CD4-positive, alpha-beta T cell treated with Interleukin-1 beta for 1 hour (primary cell): ENCODE measurements around the gene SEC14L5.

Source experiments
- DNase-seq, 2 donors: peaks; one replicate each; pipeline ENCODE4 v3.0.0-alpha.2; 2020 to 2022

SEC14L5 gene

DNA sequence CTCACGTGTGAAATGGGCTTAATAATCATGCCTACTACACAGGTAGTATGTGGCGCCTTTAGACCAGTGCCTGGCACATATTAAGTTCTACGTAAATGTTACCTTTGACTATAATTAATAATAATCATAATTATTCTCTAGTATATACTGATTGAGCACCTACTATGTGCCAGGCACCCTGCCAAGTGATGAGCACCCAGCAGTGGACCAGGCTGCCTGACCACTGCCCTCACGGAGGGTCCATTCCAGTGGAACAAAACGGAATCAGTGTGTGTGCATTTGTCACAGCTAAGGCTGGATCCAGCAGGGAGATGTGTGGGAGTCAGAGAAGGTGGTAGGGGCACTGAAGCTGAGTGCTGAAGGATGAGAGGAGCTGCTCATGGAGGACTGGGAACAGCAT is 30.5 kb downstream of the SEC14L5 start:
- DNase-seq, result no peak

DNA sequence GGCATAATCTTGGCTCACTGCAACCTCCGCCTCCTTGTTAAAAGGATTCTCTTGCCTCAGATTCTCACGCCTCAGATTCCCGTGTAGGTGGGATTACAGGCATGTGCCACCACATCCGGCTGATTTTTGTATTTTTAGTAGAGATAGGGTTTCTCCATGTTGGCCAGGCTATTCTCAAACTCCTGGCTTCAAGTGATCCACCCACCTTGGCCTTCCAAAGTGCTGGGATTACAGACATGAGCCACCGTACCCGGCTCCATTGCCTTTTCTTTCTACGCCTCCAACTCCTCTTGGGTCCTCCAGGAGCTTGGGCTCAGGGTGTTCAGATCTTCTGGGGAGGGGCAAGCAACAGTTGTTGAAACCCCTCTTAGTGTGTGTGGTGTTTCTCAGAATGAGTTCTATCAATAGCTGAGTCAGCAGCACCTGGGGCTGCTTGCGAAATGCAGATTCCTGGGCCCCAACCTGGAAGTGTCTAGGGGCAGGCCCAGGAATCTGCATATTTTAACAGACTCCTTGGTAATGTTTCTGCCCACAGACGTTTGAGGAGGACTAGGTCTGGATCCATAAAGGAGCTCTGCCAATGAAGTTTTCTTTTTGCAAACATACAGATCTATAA is 31.4 kb downstream of the SEC14L5 start:
- DNase-seq, result no peak

DNA sequence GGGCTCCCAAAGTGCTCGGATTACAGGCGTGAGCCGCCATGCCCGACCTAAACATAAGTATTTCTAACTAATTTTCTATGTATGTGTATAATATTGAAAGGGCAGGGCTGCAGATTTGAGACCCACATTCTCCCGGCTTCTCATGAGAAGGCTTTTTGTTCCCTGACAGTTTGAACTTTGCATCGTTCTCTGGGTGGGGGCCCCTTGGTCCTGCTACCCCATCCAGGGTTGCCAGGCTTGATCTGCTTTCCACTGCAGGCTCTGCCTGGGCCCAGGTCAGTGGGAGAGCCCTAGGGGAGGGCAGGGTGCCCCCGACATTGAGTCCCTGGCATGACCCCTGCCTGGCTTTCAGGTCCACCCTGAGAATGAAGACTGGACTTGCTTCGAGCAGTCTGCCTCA is 32.3 kb downstream of the SEC14L5 start:
- no peak for DNase-seq

DNA sequence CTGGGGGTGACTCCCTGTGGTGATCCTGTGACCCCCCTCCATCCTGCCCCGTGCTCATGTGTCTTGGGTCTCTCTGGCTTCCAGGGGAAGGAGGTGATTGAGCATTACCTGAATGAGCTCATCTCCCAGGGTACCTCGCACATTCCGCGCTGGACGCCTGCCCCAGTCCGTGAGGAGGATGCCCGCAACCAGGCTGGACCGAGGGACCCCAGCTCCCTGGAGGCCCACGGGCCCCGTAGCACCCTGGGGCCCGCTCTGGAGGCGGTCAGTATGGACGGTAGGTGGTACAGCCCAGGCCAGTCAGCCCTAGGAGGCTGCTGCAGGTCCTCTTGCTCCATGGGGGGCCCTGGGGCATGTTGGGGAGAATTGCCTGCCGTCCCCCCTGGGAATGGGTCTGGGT is 33.6 kb downstream of the SEC14L5 start:
- DNase-seq, result no peak

DNA sequence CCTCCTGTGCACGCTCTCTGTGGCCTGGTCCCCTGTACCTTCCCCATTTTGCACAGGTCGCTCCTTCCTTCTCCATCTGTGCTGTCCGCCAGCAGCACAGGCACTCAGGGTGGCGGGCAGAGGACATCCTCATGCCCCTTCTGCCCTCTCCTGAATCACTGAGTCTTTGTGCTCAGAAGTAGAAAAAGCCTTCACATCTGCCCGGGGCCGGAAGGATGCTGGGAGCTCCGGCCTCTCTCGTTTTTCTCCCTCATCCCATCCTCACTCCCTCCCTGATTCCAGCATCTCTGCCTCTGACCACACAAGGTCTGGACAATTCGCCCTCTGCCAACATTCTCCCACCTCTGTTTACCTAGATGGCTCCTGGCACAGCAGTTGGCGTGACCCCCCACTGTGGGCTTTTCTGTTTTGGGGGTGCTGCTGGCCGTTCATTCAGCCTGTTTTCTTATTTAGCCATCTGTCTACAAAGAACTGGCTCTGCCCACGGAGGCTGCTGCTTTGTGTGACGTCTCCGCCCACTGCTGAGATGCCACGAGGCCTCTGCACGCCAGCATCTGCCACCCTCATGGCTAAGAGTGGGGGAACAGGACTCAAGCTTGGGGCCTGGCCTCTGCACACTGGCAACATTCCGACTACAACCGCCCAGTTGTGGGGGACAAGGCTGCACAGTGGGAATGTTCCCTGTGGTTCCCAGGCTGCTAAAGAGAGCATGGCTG is 36.7 kb downstream of the SEC14L5 start:
- no peak for DNase-seq

DNA sequence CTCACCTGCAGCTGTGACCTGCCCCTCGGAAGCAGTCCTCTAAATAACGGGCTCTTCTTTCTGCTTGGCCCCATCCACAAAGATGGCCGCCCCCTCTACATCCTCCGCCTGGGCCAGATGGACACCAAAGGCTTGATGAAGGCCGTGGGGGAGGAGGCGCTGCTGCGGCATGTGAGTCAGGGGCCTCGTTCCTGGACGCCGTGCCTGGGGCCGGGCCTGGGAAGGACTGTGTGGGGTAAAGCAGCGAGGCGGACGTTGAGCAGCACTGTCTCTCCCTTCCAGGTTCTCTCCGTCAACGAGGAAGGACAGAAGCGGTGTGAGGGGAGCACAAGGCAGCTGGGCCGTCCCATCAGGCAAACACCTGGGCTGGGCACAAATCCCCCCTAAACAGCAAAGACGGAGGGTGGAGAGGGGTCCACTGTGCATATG is 42.5 kb downstream of the SEC14L5 start:
- DNase-seq, result no peak

DNA sequence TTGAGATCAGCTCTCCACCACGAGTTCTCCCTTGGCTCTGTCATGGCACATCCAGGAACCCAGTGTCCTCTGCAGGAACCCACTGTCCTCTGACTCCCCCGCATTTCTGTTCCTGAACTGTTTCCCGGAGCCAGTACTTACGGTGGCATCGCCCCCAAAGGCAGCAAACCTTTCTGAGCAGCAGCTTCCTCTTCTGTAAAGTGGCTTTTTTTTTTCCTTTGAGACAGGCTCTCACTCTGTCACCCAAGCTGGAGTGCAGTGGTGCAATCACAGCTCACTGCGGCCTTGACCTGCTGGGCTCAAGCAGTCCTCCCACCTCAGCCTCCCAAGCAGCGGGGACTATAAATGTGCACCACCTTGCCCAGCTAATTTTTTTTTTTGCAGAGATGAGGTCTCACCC is 43.4 kb downstream of the SEC14L5 start:
- DNase-seq, result no peak

DNA sequence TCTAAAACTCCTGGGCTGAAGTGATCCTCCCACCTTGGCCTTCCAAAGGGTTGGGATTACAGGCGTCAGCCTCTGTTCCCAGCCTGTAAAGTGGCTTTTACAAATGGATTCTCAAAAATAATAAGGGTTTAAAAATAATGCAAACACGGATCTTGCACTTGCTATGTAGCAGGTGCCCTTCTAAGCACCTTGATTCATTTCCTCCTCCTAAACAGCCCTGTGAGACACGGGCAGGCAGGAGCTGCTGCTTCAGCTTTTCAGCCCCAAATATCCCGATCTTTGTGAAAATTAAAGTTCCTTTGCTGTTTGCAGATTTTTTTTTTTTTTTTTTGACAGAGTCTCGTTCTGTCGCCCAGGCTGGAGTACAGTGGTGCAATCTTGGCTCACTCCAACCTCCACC is 43.9 kb downstream of the SEC14L5 start:
- DNase-seq, result no peak

DNA sequence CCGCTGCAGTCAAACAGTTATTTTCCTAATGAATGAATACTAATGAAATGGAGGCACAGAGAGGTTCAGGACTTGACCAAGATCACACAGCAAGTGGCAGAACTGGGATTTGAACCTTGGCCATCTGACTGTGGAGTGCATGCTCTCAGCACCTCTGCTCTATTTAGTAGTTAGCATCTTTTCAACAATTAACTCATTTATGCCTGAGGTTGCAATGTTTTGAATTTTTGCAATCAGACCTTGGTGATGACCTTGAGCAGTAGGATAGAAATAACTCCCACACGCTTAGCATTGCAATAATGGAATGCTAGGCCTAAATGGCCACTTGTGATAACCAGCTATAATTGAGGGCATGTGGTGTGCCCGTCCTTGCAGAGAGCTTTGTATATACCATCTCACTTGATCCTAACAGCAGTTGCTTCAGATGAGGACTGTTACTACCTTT is 44.6 kb downstream of the SEC14L5 start:
- no peak for DNase-seq

DNA sequence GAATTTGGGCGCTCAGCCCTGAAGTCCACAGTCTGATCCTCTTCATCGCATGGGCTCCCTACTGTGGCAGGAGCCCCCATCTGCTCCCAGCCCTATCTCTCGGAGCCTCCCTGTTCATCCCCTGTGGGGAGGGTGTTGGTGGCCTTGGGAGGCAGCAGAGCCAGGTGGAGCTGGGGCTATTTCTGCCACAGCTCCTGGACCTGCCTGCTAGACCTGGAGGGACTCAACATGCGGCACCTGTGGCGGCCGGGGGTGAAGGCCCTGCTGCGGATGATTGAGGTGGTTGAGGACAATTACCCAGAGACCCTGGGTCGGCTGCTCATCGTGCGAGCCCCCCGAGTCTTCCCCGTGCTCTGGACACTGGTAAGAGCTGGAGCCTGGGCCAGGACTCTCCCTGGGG is 45.1 kb downstream of the SEC14L5 start:
- DNase-seq, result no peak

DNA sequence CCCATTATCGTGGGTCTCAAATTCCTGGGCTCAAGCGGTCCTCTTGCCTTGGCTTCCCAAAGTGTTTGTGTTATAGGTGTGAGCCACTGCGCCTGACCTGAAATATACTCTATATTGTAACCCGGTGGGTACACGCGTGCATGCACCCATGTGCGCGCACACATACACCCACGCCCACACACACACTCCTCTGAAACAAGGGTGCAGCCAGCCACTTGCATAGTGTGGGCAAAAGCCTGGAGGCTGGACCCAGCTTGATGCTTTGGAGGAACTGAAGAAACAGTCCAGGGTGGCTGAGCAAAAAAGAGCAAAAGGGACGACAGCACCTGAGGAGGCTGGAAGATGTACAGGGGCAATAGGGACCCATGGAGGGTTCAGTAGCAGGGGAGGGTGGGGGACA is 45.7 kb downstream of the SEC14L5 start:
- no peak for DNase-seq

DNA sequence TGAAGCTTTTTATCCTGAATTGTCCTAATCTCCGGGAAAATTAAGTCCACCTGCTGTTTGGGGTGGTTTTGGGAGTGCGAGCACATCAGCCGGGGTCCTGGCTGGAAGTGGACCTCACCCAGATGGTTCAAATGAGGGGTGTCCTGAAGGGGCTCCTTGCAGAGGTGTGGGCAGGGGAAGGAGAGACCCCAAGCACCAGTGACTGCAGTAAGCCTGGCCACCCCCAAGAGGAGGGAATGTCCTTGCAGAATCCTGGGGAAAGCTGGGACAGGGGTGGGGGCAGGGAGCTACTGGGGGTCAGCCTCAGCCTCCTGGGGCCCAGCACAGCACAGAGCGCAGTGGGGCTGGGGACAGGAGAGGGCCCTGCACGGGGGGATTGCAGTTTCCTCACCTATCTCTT is 46.2 kb downstream of the SEC14L5 start:
- no peak for DNase-seq

DNA sequence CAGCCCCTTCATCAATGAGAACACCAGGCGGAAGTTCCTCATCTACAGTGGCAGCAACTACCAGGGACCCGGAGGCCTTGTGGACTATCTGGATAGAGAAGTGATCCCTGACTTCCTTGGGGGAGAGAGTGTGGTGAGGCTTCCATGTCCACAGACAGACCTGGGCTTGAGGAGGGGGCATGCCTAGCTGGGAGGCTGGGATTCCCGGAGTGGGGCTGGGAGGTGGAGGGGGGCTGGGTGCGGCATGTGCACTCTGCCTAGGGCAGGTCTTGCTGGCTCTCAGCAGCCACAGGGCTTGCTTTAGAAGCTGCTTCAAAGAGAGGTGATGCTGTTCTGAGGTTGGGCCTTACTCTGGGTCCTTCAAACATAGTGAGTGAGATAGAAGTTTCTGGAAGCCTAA is 47.8 kb downstream of the SEC14L5 start:
- no peak for DNase-seq

DNA sequence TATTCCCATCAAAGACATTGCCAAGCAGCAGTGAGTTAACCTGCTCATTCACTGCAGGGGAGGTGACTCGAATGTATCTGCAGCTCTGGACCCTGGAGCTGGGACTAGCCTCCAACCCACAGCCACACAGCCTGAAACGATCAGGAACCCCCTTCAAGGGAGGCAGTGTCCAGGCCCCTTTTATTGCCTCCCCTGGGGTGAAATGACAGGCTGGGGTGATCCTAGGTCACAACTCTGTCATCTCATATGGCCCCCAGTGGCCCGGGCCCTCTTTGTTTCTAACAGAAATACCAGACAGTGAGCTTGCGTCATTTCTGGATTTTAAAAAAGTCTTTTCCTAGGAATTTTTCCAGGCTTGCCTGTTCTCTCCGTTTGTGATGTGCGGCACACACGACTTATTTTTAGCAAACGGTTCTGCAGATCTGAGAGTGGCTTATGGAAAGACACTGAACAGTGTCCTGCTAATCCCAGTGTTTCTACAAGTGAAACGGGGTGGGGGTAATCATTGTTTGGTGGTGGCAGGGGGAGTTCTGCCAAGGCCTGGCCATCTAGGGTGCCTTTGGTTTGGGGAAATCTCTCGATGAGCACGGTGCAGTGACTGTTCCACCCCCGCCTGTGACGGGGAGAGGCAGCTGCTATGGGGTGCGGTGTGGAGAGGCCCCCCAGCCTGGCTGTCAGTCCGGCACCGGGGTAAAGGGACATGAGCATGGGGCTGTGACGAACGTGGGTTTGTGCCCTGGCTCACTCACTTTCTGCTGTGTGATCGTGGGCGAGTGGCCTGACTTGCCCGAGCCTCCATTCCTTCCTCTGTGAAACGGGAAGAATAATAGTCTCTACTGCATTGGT is 48.4 kb downstream of the SEC14L5 start:
- DNase-seq, result no peak

DNA sequence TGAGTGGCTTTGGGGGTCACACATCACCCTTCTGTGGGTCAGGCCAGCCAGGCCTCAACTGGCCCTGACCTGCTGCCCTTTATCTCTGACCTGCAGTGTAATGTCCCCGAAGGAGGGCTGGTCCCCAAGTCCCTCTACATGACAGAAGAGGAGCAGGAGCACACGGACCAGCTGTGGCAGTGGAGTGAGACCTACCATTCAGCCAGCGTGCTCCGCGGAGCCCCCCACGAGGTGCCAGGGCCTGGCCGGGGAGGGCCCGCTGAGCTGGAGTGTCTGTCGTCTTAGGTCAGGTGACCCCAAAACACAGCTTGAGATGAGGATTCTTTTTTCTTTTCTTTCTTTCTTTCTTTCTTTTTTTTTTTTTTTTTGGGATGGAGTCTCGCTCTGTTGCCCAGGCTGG is 49.1 kb downstream of the SEC14L5 start:
- DNase-seq, result no peak

DNA sequence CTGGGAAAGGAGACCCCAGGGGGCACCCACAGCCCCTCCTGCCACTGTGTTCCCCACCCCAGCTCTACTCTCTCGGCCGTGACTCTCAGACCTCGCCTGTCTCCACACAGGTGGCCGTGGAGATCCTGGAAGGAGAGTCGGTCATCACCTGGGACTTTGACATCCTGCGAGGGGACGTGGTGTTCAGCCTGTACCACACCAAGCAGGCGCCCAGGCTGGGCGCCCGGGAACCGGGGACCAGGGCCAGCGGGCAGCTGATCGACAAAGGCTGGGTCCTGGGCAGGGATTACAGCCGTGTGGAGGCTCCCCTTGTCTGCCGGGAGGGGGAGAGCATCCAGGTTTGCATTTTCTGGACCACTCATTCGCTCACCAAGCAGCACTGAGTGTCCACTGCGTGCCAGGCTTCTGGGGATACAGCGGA is 50.2 kb downstream of the SEC14L5 start:
- no peak for DNase-seq

DNA sequence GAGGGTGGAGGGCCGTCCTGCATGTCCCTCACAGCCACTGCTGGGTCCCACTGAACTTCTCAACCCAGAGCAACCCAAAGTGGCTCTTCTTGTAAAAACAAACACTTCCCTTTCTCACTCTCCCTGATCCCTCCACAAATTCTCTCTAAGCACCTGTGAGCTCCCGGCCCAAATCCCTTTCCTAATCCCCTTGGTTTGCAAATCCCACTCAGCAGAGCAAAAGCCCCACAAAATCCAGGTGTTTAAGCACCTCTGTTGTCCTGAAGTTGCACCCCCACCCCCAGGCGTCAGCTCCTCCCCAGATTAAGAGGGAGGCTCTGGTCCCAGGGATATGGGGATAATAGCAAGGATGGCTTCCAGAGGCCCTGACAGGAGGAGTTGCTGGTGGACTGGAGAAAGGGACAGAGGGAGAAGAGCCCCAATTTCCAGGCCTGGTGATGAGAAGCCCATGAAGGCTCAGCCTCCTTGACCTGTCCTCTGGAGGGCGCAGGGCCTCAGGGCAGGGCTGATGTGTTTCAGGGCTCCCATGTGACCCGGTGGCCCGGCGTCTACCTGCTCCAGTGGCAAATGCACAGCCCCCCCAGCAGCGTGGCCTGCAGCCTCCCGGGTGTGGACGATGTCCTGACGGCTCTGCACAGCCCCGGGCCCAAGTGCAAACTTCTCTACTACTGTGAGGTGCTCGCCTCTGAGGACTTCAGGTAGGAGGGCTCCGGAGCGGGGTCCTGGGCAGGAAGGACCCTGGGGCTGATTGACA is 52.6 kb downstream of the SEC14L5 start:
- DNase-seq, result no peak

DNA sequence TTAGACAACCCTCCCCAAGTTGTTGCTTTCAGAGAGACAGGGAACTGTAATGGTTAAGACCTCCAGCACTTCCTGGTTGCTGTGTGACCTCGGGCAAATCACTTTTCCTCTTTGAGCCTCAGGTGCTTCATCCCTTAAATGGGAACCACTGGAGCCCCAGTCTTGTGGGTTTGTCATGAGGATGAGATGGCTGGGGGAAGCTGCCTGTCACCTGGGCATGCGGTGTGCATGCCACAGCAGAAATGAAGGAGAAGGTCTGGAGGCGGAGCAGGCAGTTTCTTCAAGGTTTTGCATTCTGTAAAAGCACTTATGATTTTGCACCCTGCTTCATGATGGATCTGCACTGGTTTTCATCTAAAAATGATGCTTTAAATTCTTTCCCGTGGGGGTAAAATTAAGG is 53.5 kb downstream of the SEC14L5 start:
- DNase-seq, result no peak

DNA sequence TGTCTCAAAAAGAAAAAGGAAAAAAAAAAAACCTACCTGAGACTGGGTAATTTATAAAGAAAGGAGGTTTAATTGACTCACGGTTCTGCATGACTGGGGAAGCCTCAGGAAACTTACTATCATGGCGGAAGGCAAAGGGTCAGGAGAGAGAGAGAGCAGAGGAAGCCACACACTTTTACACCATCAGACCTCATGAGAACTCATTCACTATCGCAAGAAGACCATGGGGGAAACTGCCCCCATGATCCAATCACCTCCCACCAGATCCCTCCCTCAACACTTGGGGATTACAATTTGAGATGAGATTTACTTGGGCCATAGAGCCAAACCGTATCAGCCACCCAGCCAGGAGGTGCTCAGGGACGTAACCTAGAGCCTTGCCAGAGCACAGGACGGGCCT is 54.8 kb downstream of the SEC14L5 start:
- no peak for DNase-seq

DNA sequence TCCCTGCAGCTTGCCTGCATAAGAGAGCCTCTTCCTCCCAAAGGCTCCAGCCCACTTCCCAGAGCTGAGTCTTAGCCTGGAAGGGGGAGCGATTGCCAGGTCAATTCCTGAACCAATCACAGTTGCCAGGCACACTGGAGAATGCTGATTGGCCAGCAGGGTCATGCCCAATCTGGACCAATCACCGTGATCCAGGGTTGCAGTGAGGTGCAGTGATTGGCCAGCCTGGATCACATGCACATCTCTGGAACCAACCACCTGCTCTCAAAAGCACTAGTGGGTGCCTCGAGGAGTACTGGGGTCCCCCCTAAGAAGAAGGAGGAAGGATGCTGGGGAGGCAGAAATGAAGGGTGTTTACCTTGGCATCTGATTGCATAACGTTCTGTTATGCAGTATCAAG is 57.2 kb downstream of the SEC14L5 start:
- no peak for DNase-seq

DNA sequence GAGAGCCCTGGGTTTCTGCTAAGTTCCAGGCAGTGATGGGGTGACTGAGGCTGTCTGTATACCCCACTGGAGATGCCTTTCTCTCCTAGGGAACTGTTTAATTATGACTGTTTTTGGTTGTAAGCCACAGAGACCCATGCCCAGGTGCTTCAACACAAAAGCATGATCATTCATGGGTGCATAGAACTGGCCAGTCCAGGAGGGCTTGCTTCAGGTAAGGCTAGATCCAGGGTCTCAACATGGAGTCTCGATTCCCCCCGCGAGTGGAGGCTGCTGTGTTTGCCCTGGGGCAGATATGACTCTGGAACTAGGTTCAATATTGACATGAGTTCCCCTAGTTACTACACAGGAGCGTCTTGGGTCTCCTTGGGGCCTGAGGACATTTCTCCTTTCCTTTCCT is 57.8 kb downstream of the SEC14L5 start:
- no peak for DNase-seq

DNA sequence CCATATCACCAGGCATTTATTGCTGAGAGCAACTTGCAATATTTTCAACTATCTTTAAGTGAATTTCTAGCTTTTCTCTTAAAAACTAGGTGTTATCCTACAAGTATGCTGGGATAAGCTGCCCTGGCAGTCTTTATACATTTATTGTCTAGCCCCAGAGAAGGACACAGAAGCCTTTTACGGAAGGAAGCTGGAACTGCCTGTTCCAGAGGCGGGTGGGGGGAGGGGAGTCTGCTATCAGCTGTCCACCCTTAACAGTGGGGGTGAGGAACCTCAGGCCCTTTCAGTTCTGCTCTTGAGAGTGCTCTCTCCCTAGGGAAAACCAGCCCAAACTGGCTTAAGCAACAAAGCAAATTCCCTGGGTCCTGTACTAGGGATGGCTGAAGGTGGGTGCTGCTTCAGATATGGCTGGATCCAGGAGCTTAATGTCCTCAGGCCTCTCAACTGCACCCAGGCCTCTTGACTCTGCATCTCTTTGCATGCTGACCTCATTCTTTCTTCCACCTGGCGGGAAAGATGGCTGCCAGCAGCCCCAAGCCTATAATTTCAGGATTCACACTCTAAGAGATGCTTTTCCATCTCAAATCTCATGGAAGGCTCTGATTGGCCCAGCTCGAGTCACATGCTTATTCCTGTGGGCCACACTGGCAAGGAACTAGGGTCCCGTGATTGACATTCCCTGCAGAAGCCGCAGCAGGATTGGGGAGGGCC is 59.0 kb downstream of the SEC14L5 start:
- no peak for DNase-seq

DNA sequence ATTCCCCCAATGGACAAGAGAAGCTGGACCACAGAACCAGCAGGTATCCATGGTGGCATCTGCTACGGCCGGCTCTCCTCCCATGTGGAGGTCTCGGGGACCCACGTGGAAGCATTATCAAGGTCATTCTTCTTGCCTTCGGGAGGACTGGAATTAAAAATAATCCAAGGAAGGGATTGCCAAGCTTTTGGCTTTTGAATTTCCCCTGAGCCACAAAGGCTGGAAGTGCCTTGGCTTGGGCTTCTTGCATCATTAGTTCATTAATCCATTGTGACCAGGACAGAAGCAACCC is 59.5 kb downstream of the SEC14L5 start:
- no peak for DNase-seq
